WTC11 (cell line): ENCODE results near the gene TST. TPM values are rescaled to one million over a fixed set of nuclear protein-coding genes. Genes with fewer than 3 reads are reported as not detected.

ENCODE experiments used
- ATAC-seq: fragments of 200-7000 bp; cut with Tn5 transposase; 2 replicates; pipeline ENCODE4 v1.10.0; 2021; ENCODE audit warnings: mild to moderate bottlenecking, moderate library complexity
- CTCF ChIA-PET: fragments of 300-600 bp; sonication (Branson Sonifier 250); formaldehyde crosslinking; loops from one replicate; lab custom pipeline; 2021; ENCODE audit warnings: antibody characterized with exemption; lab: Charles Lee
- POLR2A ChIA-PET: fragments of 350-600 bp; sonication (Branson Sonifier 250); formaldehyde crosslinking; loops from one replicate; lab custom pipeline; 2021; ENCODE audit warnings: antibody characterized with exemption; lab: Charles Lee
- DNase-seq: peaks from one replicate; pipeline ENCODE4 v3.0.0; 2021; ENCODE audit warnings: low spot score
- H3K27ac Mint-ChIP-seq: 2 replicates; pipeline ENCODE4 v1.8.0; 2021; ENCODE audit warnings: mixed read lengths
- H3K27me3 Mint-ChIP-seq: 2 replicates; pipeline ENCODE4 v1.8.0; 2021; ENCODE audit warnings: low read depth, mild to moderate bottlenecking, moderate library complexity, mixed read lengths
- H3K36me3 Mint-ChIP-seq: 2 replicates; pipeline ENCODE4 v1.8.0; 2021; ENCODE audit warnings: mixed read lengths
- H3K4me1 Mint-ChIP-seq: 2 replicates; pipeline ENCODE4 v1.8.0; 2022; ENCODE audit warnings: mixed read lengths
- H3K4me3 Mint-ChIP-seq: 2 replicates; pipeline ENCODE4 v1.8.0; 2021; ENCODE audit warnings: mild to moderate bottlenecking, moderate library complexity, mixed read lengths
- H3K9me3 Mint-ChIP-seq: 2 replicates; pipeline ENCODE4 v1.8.0; 2021; ENCODE audit warnings: mixed read lengths
- JAZF1 ChIP-seq: fragments of 250-450 bp; sonication (Bioruptor Pico); IDR thresholded peaks from 2 replicates; pipeline ENCODE4 v1.9.0; 2021; ENCODE audit warnings: moderate library complexity, mild to moderate bottlenecking, inconsistent platforms
- NR1H2 ChIP-seq: sonication (generic); formaldehyde crosslinking; IDR thresholded peaks from 2 replicates; pipeline ENCODE4 v1.9.0; 2021; ENCODE audit warnings: mild to moderate bottlenecking, moderate library complexity, missing genetic modification reagents
- RORB ChIP-seq: fragments of 250-450 bp; sonication (Bioruptor Pico); IDR thresholded peaks from 2 replicates; pipeline ENCODE4 v1.9.0; 2021; ENCODE audit warnings: mild to moderate bottlenecking
- SMAD4 ChIP-seq: sonication (generic); formaldehyde crosslinking; IDR thresholded peaks from 2 replicates; pipeline ENCODE4 v1.8.0; 2022; ENCODE audit warnings: mild to moderate bottlenecking, missing genetic modification reagents
- TP53 ChIP-seq: sonication (generic); formaldehyde crosslinking; IDR thresholded peaks from 2 replicates; pipeline ENCODE4 v1.8.1; 2023; ENCODE audit warnings: mild to moderate bottlenecking, missing genetic modification reagents
- USF2 ChIP-seq: sonication (generic); formaldehyde crosslinking; IDR thresholded peaks from 2 replicates; pipeline ENCODE4 v1.8.1; 2023; ENCODE audit warnings: mild to moderate bottlenecking, missing genetic modification reagents, moderate library complexity
- ZNF219 ChIP-seq: sonication (generic); formaldehyde crosslinking; IDR thresholded peaks from 2 replicates; pipeline ENCODE4 v1.8.0; 2023; ENCODE audit warnings: missing genetic modification reagents, mild to moderate bottlenecking, borderline replicate concordance
- ZNF396 ChIP-seq: fragments of 250-450 bp; sonication (Bioruptor Pico); IDR thresholded peaks from 2 replicates; pipeline ENCODE4 v1.8.0; 2021; ENCODE audit warnings: mild to moderate bottlenecking, moderate library complexity, borderline replicate concordance
- ZNF512 ChIP-seq: sonication (generic); formaldehyde crosslinking; IDR thresholded peaks from 2 replicates; pipeline ENCODE4 v1.8.1; 2022; ENCODE audit warnings: missing genetic modification reagents, borderline replicate concordance
- ZNF532 ChIP-seq: fragments of 250-450 bp; sonication (Bioruptor Pico); IDR thresholded peaks from 2 replicates; pipeline ENCODE4 v1.9.0; 2021; ENCODE audit warnings: mild to moderate bottlenecking, borderline replicate concordance
- total RNA-seq: library from RNA; stranded (reverse); gene quantifications from 3 replicates; pipeline ENCODE4 v1.2.3, GENCODE V29; 2021
- TF ChIP-seq, protein P1 (sequence below): sonication (generic); formaldehyde crosslinking; IDR thresholded peaks from 2 replicates; pipeline ENCODE4 v1.8.0; 2022; ENCODE audit warnings: mild to moderate bottlenecking, missing genetic modification reagents
- TF ChIP-seq, protein P2 (sequence below): sonication (generic); formaldehyde crosslinking; conservative IDR thresholded peaks from 2 replicates; pipeline ENCODE4 v1.8.1; 2023; ENCODE audit warnings: mild to moderate bottlenecking, low read depth, missing genetic modification reagents, moderate library complexity
- TF ChIP-seq, protein P3 (sequence below): sonication (generic); formaldehyde crosslinking; IDR thresholded peaks from 2 replicates; pipeline ENCODE4 v1.8.1; 2023; ENCODE audit warnings: mild to moderate bottlenecking, missing genetic modification reagents
- TF ChIP-seq, protein P4 (sequence below): fragments of 200-600 bp; IDR thresholded peaks from 2 replicates; pipeline ENCODE4 v1.8.0; 2022; ENCODE audit warnings: antibody characterized with exemption
- TF ChIP-seq, protein P5 (sequence below): sonication (generic); formaldehyde crosslinking; IDR thresholded peaks from 2 replicates; pipeline ENCODE4 v1.8.1; 2023; ENCODE audit warnings: mild to moderate bottlenecking, missing genetic modification reagents, borderline replicate concordance

The TST gene
- total RNA-seq, 1 experiment from 2014 or later = 24.4 TPM

DNA sequence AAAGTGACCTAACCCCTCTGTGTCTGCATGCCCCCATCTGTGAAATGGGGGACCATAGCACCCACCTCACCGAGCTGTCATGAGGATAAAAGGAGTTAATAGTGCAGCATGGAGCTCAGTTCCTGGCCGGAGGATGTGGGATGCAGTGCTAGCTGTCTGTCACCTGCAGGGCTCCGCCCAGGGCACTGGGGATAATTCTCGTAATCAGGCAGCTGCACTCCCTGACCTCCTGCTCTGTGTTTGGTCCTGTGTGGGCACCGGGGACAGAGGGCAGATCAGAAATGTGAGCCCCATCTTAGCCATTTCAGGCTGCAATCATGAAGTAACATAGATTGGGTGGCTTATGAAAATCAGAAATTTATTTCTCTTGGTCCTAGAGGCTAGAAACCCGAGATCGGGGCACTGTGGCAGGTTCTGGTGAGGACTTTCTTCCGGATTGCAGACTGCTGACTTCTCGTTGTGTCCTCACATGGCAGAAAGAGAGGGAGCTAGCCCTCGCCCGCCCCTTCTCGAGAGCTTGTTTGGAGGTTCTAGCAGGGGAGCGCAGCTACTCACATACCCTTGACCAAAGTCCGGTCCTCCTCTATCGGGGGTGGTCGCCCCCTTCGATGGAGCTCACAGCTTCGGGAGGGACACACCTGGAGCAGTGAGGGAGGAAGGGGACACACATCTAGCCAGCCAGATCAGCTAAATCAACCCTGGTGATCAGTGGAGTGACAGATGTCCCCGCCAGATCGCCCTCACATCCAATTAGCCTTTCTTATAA lies 35.5 kb upstream of the TST start:
- peaks cover 9% of the 10 kb centered on the region for H3K4me1 Mint-ChIP-seq
- TF ChIP-seq, protein P1, sequence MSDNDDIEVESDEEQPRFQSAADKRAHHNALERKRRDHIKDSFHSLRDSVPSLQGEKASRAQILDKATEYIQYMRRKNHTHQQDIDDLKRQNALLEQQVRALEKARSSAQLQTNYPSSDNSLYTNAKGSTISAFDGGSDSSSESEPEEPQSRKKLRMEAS = no peak
- TF ChIP-seq, protein P2, sequence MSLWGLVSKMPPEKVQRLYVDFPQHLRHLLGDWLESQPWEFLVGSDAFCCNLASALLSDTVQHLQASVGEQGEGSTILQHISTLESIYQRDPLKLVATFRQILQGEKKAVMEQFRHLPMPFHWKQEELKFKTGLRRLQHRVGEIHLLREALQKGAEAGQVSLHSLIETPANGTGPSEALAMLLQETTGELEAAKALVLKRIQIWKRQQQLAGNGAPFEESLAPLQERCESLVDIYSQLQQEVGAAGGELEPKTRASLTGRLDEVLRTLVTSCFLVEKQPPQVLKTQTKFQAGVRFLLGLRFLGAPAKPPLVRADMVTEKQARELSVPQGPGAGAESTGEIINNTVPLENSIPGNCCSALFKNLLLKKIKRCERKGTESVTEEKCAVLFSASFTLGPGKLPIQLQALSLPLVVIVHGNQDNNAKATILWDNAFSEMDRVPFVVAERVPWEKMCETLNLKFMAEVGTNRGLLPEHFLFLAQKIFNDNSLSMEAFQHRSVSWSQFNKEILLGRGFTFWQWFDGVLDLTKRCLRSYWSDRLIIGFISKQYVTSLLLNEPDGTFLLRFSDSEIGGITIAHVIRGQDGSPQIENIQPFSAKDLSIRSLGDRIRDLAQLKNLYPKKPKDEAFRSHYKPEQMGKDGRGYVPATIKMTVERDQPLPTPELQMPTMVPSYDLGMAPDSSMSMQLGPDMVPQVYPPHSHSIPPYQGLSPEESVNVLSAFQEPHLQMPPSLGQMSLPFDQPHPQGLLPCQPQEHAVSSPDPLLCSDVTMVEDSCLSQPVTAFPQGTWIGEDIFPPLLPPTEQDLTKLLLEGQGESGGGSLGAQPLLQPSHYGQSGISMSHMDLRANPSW (CRISPR knock-in tag) = no peak
- TF ChIP-seq ZNF512 (CRISPR knock-in tag) (no peak), RORB (CRISPR knock-in tag) (no peak), ZNF219 (CRISPR knock-in tag) (no peak), USF2 (CRISPR knock-in tag) (no peak), NR1H2 (CRISPR knock-in tag) (no peak)
- no peak overlapping the region for H3K4me3 Mint-ChIP-seq
- ChIA-PET CTCF (interaction anchor here (1.3 to 1.7 kb wide), 4 partner anchors 9 to 78 kb away, joined by 3 to 6 read pairs (median 4); no protein-coding TSS in a partner anchor), POLR2A (no interaction called here)
- peaks cover 9% of the 10 kb centered on the region for H3K36me3 Mint-ChIP-seq
- ATAC-seq (no peak), DNase-seq (no peak)
- H3K9me3 Mint-ChIP-seq = no peaks in the 10 kb centered on the region
- H3K27ac Mint-ChIP-seq = no peak overlapping the region
- H3K27me3 Mint-ChIP-seq = peaks cover 4% of the 10 kb centered on the region; the same call in 1 of the 2 replicates

GRCh38 chr22:37054056-37054395 lies 34.8 kb upstream of the TST start:
- ChIA-PET POLR2A (no interaction called here), CTCF (interaction anchor here (1.3 to 1.5 kb wide), 3 partner anchors 8 to 77 kb away, joined by 3 to 6 read pairs (median 4); no protein-coding TSS in a partner anchor)
- peaks cover 9% of the 10 kb centered on the region for H3K36me3 Mint-ChIP-seq
- no peaks in the 10 kb centered on the region for H3K9me3 Mint-ChIP-seq
- DNase-seq (no peak), ATAC-seq (no peak)
- H3K27me3 Mint-ChIP-seq = peaks cover 7% of the 10 kb centered on the region
- no peak overlapping the region for H3K4me3 Mint-ChIP-seq
- H3K4me1 Mint-ChIP-seq = peaks cover 9% of the 10 kb centered on the region
- no peak overlapping the region for H3K27ac Mint-ChIP-seq
- TF ChIP-seq, protein P3, sequence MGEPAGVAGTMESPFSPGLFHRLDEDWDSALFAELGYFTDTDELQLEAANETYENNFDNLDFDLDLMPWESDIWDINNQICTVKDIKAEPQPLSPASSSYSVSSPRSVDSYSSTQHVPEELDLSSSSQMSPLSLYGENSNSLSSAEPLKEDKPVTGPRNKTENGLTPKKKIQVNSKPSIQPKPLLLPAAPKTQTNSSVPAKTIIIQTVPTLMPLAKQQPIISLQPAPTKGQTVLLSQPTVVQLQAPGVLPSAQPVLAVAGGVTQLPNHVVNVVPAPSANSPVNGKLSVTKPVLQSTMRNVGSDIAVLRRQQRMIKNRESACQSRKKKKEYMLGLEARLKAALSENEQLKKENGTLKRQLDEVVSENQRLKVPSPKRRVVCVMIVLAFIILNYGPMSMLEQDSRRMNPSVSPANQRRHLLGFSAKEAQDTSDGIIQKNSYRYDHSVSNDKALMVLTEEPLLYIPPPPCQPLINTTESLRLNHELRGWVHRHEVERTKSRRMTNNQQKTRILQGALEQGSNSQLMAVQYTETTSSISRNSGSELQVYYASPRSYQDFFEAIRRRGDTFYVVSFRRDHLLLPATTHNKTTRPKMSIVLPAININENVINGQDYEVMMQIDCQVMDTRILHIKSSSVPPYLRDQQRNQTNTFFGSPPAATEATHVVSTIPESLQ (CRISPR knock-in tag) = no peak
- TF ChIP-seq JAZF1 (CRISPR knock-in tag) (no peak), ZNF396 (CRISPR knock-in tag) (no peak), TP53 (CRISPR knock-in tag) (no peak), ZNF532 (CRISPR knock-in tag) (no peak), SMAD4 (CRISPR knock-in tag) (no peak)
- TF ChIP-seq, protein P4, sequence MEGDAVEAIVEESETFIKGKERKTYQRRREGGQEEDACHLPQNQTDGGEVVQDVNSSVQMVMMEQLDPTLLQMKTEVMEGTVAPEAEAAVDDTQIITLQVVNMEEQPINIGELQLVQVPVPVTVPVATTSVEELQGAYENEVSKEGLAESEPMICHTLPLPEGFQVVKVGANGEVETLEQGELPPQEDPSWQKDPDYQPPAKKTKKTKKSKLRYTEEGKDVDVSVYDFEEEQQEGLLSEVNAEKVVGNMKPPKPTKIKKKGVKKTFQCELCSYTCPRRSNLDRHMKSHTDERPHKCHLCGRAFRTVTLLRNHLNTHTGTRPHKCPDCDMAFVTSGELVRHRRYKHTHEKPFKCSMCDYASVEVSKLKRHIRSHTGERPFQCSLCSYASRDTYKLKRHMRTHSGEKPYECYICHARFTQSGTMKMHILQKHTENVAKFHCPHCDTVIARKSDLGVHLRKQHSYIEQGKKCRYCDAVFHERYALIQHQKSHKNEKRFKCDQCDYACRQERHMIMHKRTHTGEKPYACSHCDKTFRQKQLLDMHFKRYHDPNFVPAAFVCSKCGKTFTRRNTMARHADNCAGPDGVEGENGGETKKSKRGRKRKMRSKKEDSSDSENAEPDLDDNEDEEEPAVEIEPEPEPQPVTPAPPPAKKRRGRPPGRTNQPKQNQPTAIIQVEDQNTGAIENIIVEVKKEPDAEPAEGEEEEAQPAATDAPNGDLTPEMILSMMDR = no peak
- TF ChIP-seq, protein P5, sequence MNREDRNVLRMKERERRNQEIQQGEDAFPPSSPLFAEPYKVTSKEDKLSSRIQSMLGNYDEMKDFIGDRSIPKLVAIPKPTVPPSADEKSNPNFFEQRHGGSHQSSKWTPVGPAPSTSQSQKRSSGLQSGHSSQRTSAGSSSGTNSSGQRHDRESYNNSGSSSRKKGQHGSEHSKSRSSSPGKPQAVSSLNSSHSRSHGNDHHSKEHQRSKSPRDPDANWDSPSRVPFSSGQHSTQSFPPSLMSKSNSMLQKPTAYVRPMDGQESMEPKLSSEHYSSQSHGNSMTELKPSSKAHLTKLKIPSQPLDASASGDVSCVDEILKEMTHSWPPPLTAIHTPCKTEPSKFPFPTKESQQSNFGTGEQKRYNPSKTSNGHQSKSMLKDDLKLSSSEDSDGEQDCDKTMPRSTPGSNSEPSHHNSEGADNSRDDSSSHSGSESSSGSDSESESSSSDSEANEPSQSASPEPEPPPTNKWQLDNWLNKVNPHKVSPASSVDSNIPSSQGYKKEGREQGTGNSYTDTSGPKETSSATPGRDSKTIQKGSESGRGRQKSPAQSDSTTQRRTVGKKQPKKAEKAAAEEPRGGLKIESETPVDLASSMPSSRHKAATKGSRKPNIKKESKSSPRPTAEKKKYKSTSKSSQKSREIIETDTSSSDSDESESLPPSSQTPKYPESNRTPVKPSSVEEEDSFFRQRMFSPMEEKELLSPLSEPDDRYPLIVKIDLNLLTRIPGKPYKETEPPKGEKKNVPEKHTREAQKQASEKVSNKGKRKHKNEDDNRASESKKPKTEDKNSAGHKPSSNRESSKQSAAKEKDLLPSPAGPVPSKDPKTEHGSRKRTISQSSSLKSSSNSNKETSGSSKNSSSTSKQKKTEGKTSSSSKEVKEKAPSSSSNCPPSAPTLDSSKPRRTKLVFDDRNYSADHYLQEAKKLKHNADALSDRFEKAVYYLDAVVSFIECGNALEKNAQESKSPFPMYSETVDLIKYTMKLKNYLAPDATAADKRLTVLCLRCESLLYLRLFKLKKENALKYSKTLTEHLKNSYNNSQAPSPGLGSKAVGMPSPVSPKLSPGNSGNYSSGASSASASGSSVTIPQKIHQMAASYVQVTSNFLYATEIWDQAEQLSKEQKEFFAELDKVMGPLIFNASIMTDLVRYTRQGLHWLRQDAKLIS (CRISPR knock-in tag) = no peak
